Esophagus squamous epithelium (tissue), 5 donors: Measurements from ENCODE around the gene SLC49A3. TPM values are rescaled to one million over a fixed set of nuclear protein-coding genes. Genes with fewer than 3 reads are reported as not detected.

Experiments
- DNase-seq: peaks from one replicate; lab custom pipeline; 2025; lab: John Stamatoyannopoulos, UW
- H3K27ac ChIP-seq, 4 donors: fragments of 200-600 bp; sonication (generic); one replicate each; pipeline ENCODE4 v1.5.1; 2016 to 2019; ENCODE audit warnings: mild to moderate bottlenecking in 1 of 4
- H3K27me3 ChIP-seq, 4 donors: fragments of 200-600 bp; sonication (generic); 1 replicate in 3 of 4; 2 replicates in 1 of 4; pipeline versions ENCODE4 v1.5.1 to v1.6.0; 2017 to 2021; ENCODE audit warnings: antibody characterized with exemption in 1 of 4
- H3K36me3 ChIP-seq, 3 donors: fragments of 200-600 bp; sonication (generic); one replicate each; pipeline ENCODE4 v1.5.1; 2016 to 2019
- H3K4me1 ChIP-seq, 3 donors: fragments of 200-600 bp; sonication (generic); one replicate each; pipeline ENCODE4 v1.5.1; 2017 to 2019
- H3K4me3 ChIP-seq, 4 donors: fragments of 200-600 bp; sonication (generic); 1 replicate in 3 of 4; 2 replicates in 1 of 4; pipeline ENCODE4 v1.5.1; 2016 to 2019; ENCODE audit warnings: mild to moderate bottlenecking in 2 of 4, moderate library complexity in 1 of 4
- H3K9me3 ChIP-seq, 3 donors: fragments of 200-600 bp; sonication (generic); one replicate each; pipeline ENCODE4 v1.5.1; 2016 to 2019
- CTCF ChIP-seq, 6 experiments: fragments of 450-650 bp in 4 of 6; fragments of 200-600 bp in 2 of 6; sonication (generic) in 2 of 6; IDR thresholded peaks; one replicate each; pipeline ENCODE4 v1.5.1; 2016 to 2019; ENCODE audit warnings: antibody characterized with exemption in 6 of 6, mild to moderate bottlenecking in 4 of 6, moderate library complexity in 4 of 6
- POLR2A ChIP-seq, 4 donors: fragments of 450-650 bp; IDR thresholded peaks; one replicate each; pipeline ENCODE4 v1.6.1; 2017; ENCODE audit warnings: antibody characterized with exemption in 4 of 4, mild to moderate bottlenecking in 4 of 4, moderate library complexity in 3 of 4
- WGBS, 2 donors: methylation state at CpG; one replicate each; pipeline ENCODE4 v1.1.5; 2018; 5-methylcytosine and 5-hydroxymethylcytosine counted together
- intact Hi-C: fragments of 100-400 bp; cut with DNase I; formaldehyde crosslinking; loops from one replicate; pipeline ENCODE4 v1.15.0; 2022
- total RNA-seq, 4 donors: library from RNA; depleted of rRNA; stranded (reverse); fragments of >200 nt; gene quantifications; one replicate each; pipeline ENCODE4 v1.1.0, GENCODE V29; 2016
- donor health status: DM: yes; HTN: yes; CAD: no.

Gene SLC49A3
- total RNA-seq, 4 donors from 2014 or later, result 2.5 to 6.5 (median 4.7) TPM

GRCh38 chr4:682490-683172 lies 6.3 kb downstream of the SLC49A3 start:
- no peak for DNase-seq
- 40 to 51% methylated on average over 4 to 7 of the region's 23 CpGs for WGBS, 2 donors
- Histone ChIP-seq H3K4me3 (peak overlapping the region in 2 of 4 donors; percentile 33 to 34), H3K27ac (peak overlapping the region in 1 of 4 donors; percentile 56), H3K27me3 (no peaks in the 10 kb centered on the region), H3K9me3 (no peaks in the 10 kb centered on the region), H3K4me1 (peaks cover 35 to 75% (median 42%) of the 10 kb centered on the region in 3 donors), H3K36me3 (no peaks in the 10 kb centered on the region)
- TF ChIP-seq POLR2A (IDR thresholded peaks at IDR 0.05) (no peak), CTCF (IDR thresholded peaks at IDR 0.05) (no peak)
- intact Hi-C loops, result no loop called here

GRCh38 chr4:681736-682451 lies 7.1 kb downstream of the SLC49A3 start:
- no peaks in the 10 kb centered on the region for H3K36me3 ChIP-seq
- WGBS, 2 donors, result no CpG with 5 or more reads among the region's 58 CpGs
- peaks cover 29 to 75% (median 41%) of the 10 kb centered on the region in 3 donors for H3K4me1 ChIP-seq
- no peak for DNase-seq
- no peaks in the 10 kb centered on the region for H3K9me3 ChIP-seq
- TF ChIP-seq CTCF (IDR thresholded peaks at IDR 0.05) (no peak), POLR2A (IDR thresholded peaks at IDR 0.05) (no peak)
- H3K27me3 ChIP-seq, result no peaks in the 10 kb centered on the region
- peak overlapping the region in 3 of 4 donors; percentile 33 to 79 (median 34) for H3K4me3 ChIP-seq
- H3K27ac ChIP-seq, result peak overlapping the region in 3 of 4 donors; percentile 48 to 56 (median 52)
- intact Hi-C loops, result no loop called here

- peak overlapping the region in 3 of 4 donors; percentile 55 to 69 (median 61) for H3K27ac ChIP-seq
- H3K27me3 ChIP-seq, result no peaks in the 10 kb centered on the region
- H3K4me1 ChIP-seq, result peaks cover 26 to 75% (median 36%) of the 10 kb centered on the region in 3 donors
- DNase-seq, result no peak
- H3K4me3 ChIP-seq, result peak overlapping the region; percentile 14 to 79 (median 55)
- TF ChIP-seq CTCF (IDR thresholded peaks at IDR 0.05) (no peak), POLR2A (IDR thresholded peaks at IDR 0.05) (no peak)
- WGBS, 2 donors, result 0% methylated on average over 1 of the region's 62 CpGs; no CpG with 5 or more reads in 1 of the 2 donors
- H3K36me3 ChIP-seq, result no peaks in the 10 kb centered on the region
- intact Hi-C loops, result no loop called here
- no peaks in the 10 kb centered on the region for H3K9me3 ChIP-seq
These were observed 7.9 kb downstream of the SLC49A3 start for GRCh38 chr4:680928-681645.

- peak overlapping the region in 3 of 4 donors; percentile 55 to 69 (median 61) for H3K27ac ChIP-seq
- WGBS, 2 donors, result no CpG with 5 or more reads among the region's 17 CpGs
- no peaks in the 10 kb centered on the region for H3K27me3 ChIP-seq
- no peaks in the 10 kb centered on the region for H3K9me3 ChIP-seq
- TF ChIP-seq CTCF (IDR thresholded peaks at IDR 0.05) (no peak), POLR2A (IDR thresholded peaks at IDR 0.05) (no peak)
- H3K4me1 ChIP-seq, result peaks cover 29 to 81% (median 37%) of the 10 kb centered on the region in 3 donors
- peak overlapping the region in 3 of 4 donors; percentile 54 to 79 (median 56) for H3K4me3 ChIP-seq
- intact Hi-C loops, result no loop called here
- DNase-seq, result no peak
- H3K36me3 ChIP-seq, result no peaks in the 10 kb centered on the region
These were observed 8.4 kb downstream of the SLC49A3 start for GRCh38 chr4:680551-680927.
